GM03348 (cell line): Measurements from ENCODE around the gene EXOSC2.
A peak's percentile ranks its signal among the peaks of the same experiment; 100 is the strongest.
"Not testable (repeated sequence)": the region's sequence is repeated elsewhere in the genome, so short reads cannot be mapped to it uniquely, and the experiment has no call there.

Experiments used
- DNase-seq: peaks from one replicate; pipeline ENCODE4 v3.0.0; 2012; ENCODE audit warnings: low spot score

EXOSC2 gene

GRCh38 chr9:130668196-130668595 lies 25.4 kb upstream of the EXOSC2 start:
- no peak for DNase-seq

GRCh38 chr9:130668659-130669058 lies 24.9 kb upstream of the EXOSC2 start:
- no peak for DNase-seq

- DNase-seq = no peak
Observed at GRCh38 chr9:130669965-130670364, 23.6 kb upstream of the EXOSC2 start.

GRCh38 chr9:130670644-130671043 lies 22.9 kb upstream of the EXOSC2 start:
- DNase-seq = no peak

- no peak for DNase-seq
Observed at GRCh38 chr9:130672466-130672865, 21.1 kb upstream of the EXOSC2 start.

- DNase-seq = no peak
Observed at GRCh38 chr9:130672933-130673615, 20.5 kb upstream of the EXOSC2 start.

GRCh38 chr9:130675396-130675795 lies 18.2 kb upstream of the EXOSC2 start:
- DNase-seq = no peak

GRCh38 chr9:130677252-130677651 lies 16.3 kb upstream of the EXOSC2 start:
- DNase-seq = no peak

- DNase-seq = peak; percentile 93
Observed at GRCh38 chr9:130680836-130681768, 12.5 kb upstream of the EXOSC2 start.

- no peak for DNase-seq
Observed at GRCh38 chr9:130681769-130682420, 11.7 kb upstream of the EXOSC2 start.

- peak; percentile 90 for DNase-seq
Observed at GRCh38 chr9:130682421-130683121, 11.0 kb upstream of the EXOSC2 start.

- DNase-seq = no peak
Observed at GRCh38 chr9:130685104-130685503, 8.5 kb upstream of the EXOSC2 start.

- not testable (repeated sequence) for DNase-seq
Observed at GRCh38 chr9:130685945-130686344, 7.6 kb upstream of the EXOSC2 start.

- no peak for DNase-seq
Observed at GRCh38 chr9:130687615-130688014, 6.0 kb upstream of the EXOSC2 start.

- no peak for DNase-seq
Observed at GRCh38 chr9:130688072-130688471, 5.5 kb upstream of the EXOSC2 start.

GRCh38 chr9:130689572-130689936 lies 4.0 kb upstream of the EXOSC2 start:
- DNase-seq = no peak

GRCh38 chr9:130689937-130690700 lies 3.5 kb upstream of the EXOSC2 start:
- DNase-seq = peak; percentile 94

GRCh38 chr9:130692321-130692720 lies 1.3 kb upstream of the EXOSC2 start:
- DNase-seq = no peak

GRCh38 chr9:130693101-130693425 lies 517 bp upstream of the EXOSC2 start:
- DNase-seq = no peak

GRCh38 chr9:130694205-130694604 lies 625 bp downstream of the EXOSC2 start:
- no peak for DNase-seq

GRCh38 chr9:130696139-130696650 lies 2.6 kb downstream of the EXOSC2 start:
- DNase-seq = no peak
